PC-3 (cell line): ENCODE measurements around the gene GAP43.

Source experiments
- EZH2 ChIP-seq: fragments of 300-600 bp; sonication (generic); IDR thresholded peaks from one replicate; pipeline ENCODE4 v1.6.1; 2017; ENCODE audit warnings: antibody characterized with exemption, mild to moderate bottlenecking, low read length; ENCODE audit not compliant: unreplicated experiment
- EZH2phosphoT487 ChIP-seq: fragments of 300-600 bp; sonication (generic); IDR thresholded peaks from 2 replicates; pipeline ENCODE4 v1.6.1; 2018; ENCODE audit warnings: mild to moderate bottlenecking, antibody characterized with exemption, low read length, borderline replicate concordance
- TF ChIP-seq, protein P1 (sequence below): fragments of 300-600 bp; sonication (generic); conservative IDR thresholded peaks from 2 replicates; pipeline ENCODE4 v1.5.1; 2017; ENCODE audit warnings: antibody characterized with exemption, low read depth, mild to moderate bottlenecking, low read length

- TF ChIP-seq, protein P1, sequence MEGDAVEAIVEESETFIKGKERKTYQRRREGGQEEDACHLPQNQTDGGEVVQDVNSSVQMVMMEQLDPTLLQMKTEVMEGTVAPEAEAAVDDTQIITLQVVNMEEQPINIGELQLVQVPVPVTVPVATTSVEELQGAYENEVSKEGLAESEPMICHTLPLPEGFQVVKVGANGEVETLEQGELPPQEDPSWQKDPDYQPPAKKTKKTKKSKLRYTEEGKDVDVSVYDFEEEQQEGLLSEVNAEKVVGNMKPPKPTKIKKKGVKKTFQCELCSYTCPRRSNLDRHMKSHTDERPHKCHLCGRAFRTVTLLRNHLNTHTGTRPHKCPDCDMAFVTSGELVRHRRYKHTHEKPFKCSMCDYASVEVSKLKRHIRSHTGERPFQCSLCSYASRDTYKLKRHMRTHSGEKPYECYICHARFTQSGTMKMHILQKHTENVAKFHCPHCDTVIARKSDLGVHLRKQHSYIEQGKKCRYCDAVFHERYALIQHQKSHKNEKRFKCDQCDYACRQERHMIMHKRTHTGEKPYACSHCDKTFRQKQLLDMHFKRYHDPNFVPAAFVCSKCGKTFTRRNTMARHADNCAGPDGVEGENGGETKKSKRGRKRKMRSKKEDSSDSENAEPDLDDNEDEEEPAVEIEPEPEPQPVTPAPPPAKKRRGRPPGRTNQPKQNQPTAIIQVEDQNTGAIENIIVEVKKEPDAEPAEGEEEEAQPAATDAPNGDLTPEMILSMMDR: no peak
- TF ChIP-seq EZH2 (no peak), EZH2phosphoT487 (no peak)
These were observed 92.0 kb downstream of the GAP43 start for GRCh38 chr3:115715241-115715745.
